Measurements from ENCODE around the gene ATF6B.

ATF6B gene
- 26.5 to 61.5 (median 37.6) reads per million in 17 experiments for total RNA-seq

DNA sequence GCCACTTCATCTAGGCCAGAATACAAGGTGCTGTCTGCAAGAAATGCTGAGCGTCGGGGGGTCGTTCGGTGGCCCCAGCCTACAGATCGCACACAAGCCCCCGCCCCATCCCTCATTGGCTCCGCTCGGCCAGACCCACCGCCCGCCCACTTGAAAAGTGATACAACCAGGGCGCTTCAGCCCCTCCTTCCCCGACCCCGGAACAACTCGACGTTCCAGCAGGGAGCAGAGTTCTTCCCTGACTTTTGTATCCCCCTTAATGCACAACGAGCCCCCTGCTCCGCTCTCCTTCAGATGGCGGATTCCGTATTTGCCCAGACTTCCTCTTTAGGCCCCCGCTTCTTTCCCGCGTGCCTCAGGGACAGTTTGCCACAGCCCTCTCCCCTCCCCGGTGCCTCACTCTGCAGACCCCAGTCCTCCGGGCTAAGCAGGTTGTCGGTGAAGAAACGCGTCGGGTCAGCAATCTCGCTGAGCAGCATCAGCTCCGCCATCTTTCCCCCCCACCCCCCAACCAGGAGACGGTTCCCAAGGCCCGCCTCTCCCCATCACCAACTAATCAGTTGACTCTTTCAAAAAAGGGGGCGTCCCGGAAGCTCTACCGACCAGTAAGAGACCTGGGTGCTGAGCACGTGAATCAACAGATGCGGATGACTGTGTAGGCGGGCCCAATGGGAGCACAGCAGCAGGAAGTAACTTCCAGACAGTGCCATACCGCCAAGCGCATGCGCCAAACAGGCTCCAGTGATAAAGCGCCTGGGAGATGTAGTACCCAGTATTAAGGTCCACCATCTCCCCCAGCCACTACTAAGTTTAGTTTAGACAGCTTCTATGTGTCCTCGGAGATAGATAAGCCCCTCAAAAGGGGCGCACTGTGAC, at the start of gene ATF6B:
Gene ATF6B (minus strand): TSS at position 530 of the 876 bp plus-strand sequence. CDS start 39 bp downstream, at position 491.
- peak; percentile 99 to 100 (median 100) for DNase-seq

GRCh38 chr6:32177183-32177787, 49.2 kb upstream of the ATF6B start:
- peak in 3 of 4 experiments; percentile 59 to 65 (median 60) for DNase-seq

DNA sequence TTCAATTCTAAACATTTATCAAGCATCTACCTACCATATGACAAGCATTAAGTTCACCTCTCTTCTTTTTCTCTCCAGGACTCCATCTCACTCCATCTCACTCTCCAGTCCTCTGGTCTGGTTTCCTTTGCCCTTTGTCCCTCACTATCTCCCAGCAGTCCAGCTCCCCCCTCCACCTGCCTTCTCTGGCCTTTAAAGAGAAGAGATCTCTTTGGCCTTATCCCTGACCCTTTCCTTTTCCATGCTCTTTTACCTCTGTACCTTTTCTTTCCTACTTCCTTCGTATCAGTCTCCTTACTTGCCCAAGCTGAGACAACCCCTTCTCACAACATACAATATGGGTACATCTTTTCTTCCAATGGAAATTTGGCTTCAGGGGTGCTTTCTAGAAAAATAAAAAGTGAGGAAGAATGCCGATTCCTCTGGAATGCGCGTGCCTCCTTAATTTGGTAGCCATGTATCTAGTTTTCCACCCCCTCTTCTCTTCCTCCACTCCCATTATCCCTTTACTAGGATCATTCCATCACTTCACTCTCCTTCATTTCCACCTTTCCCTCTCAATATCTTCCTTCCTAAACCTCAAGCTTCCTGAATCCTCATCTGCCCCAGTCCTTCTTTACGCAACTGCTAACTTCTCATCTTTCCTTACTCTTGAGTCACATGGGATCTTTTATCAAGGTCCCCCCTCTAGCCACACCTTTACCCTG, 48.6 kb upstream of the ATF6B start:
- peak in 1 of 4 experiments; percentile 33 for DNase-seq

- peak; percentile 95 to 98 (median 96) for DNase-seq
Observed at GRCh38 chr6:32175711-32176475, 47.8 kb upstream of the ATF6B start, which contains the start of gene AGPAT1. Gene AGPAT1 (minus strand): TSS chr6:32176084. CDS start chr6:32171496, 4,588 bp downstream.

- no peak for DNase-seq
Observed at GRCh38 chr6:32175322-32175710, 47.3 kb upstream of the ATF6B start.

DNA sequence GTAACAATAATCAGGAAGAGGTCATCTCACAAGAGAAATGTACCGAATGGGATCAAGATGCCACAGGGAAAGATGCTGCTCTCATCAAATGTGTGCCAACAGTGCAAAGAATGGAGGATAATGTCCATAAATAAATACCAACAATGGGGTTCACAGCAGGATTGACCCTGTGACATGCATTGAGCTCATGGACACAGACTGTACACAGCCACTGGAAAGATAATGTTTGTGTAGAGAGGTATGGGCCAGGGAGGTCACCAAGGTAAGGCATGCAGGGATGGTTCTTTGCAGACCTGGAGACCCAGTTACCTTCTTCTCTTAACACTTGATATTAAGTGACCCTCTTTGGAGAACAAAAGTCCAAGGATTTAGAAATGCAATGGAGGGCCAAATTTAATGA, 46.4 kb upstream of the ATF6B start:
- DNase-seq, result no peak

- peak in 2 of 4 experiments; percentile 20 to 31 for DNase-seq
Observed at GRCh38 chr6:32173051-32173727, 45.1 kb upstream of the ATF6B start.

- no peak for DNase-seq
Observed at GRCh38 chr6:32171234-32171633, 43.2 kb upstream of the ATF6B start.

GRCh38 chr6:32170294-32170693, 42.2 kb upstream of the ATF6B start:
- no peak for DNase-seq

DNA sequence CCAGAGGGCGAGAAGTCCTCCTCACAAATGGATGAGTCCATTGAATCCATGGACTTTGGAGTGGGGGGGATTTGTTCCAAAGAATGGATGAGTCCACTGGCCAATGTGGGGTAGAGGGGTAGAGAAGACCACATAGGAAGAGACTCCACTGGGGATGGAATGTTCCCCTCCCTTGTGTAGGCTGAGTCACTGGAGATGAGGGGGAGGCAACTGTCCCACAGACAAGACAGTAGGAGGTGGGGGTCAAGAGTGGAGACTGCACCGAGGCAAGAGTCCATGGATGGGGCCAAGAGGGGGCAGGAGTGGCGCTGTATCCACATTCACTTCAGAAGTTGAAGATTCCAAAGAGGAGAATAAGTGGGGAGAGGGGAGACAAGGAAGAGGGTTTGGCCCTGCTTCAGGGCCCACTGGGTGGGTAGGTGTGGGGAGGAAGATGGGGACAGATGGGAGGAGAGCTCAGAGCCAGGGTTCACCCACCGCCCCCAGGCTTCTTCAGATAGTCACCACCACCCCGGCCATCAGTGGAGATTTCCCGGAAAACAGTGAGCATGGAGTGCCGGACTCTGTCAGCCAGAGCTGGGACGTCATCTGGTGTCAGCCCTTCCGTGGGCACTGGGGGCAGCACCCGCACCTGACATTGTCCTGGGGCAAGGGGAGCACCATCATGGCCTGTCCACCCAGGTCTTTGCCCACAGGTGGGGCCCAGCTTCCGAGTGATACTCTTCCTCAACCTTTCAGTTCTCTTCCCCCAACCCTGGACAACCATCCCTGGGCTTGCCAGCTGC, 41.0 kb upstream of the ATF6B start:
- DNase-seq, result no peak

DNA sequence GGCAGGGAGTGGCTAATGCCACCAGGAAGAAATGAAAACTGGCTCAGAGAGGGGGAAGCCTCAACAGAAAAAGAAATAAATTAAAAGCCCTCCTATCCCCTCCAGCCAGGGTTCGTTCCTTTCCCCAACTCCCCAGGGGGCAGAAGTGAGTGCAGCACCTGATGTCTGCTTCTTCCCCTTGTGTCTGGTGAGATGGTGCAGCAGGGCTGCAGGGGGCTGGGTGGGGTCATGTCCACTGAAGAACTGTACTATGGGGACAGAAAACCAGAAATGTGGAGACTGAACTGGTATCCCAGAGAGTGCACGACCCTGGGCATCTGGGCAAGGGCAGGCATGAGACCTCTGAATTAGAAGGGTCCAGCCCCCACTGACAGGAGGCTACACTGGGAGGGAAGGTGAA, 40.3 kb upstream of the ATF6B start:
- no peak for DNase-seq

DNA sequence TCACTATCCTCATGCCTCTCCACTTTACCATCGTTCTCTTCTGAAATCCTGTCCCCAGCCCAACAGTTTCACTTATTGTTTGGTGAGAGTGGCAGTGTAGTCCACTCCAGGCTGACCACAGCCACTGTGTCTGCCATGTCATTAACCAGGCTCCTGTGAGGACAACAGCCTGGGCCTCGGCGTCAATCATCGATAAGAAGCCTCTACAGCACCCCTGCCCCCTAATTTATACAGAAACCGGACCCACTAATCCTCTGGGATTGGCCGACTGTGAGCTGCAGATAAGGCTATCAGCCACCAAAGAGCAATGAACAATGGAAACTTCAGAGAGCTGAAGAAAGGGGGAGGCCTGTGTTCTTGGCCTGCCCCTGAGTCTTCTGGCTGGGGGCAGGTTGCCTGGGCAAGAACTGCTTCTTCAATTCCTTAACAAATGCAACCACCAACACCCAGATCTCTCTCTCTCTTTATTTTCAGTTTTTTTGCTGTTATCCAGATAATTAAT, 39.8 kb upstream of the ATF6B start:
- no peak for DNase-seq

DNA sequence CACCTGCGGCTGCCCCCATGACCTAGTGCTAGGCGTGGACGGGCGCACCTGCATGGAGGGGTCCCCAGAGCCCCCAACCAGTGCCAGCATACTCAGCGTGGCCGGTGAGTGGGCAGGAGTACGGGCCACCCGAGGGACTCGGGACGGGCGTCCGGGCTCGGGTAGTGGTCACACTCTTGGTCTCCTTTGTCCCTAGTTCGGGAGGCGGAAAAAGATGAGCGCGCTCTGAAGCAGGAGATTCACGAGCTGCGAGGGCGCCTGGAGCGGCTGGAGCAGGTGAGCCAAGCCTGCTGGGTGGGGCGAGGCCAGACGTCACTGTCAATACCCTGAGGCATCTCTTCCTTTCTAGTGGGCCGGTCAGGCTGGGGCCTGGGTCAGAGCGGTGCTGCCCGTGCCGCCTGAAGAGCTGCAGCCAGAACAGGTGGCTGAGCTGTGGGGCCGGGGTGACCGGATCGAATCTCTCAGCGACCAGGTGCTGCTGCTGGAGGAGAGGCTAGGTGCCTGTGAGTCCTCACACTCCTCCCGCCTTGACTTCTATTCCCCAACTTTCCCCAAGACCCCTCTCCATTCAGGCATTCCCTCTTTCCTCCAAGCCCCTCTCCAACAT, 39.2 kb upstream of the ATF6B start:
- no peak for DNase-seq

DNA sequence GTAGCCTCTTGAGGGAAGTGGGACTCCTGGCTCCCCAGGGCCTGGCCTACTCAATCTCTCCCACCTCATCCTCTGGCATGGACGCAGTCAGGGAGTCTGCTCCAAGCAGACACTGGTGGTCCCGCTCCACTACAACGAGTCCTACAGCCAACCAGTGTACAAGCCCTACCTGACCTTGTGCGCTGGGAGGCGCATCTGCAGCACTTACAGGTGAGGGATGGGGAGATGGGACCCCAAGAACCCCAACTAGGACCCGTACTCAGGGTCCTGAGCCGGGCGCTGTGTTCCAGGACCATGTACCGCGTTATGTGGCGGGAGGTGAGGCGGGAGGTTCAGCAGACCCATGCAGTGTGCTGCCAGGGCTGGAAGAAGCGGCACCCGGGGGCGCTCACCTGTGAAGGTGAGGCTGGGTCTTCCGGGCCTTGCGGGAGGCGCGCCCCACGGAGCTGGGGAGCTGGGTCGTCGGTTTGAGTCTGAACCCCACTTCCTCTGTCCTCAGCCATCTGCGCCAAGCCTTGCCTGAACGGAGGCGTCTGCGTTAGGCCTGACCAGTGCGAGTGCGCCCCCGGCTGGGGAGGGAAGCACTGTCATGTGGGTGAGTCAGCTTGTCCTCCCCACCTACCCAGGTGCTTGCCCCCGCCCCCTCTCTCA, 38.5 kb upstream of the ATF6B start:
- no peak for DNase-seq

DNA sequence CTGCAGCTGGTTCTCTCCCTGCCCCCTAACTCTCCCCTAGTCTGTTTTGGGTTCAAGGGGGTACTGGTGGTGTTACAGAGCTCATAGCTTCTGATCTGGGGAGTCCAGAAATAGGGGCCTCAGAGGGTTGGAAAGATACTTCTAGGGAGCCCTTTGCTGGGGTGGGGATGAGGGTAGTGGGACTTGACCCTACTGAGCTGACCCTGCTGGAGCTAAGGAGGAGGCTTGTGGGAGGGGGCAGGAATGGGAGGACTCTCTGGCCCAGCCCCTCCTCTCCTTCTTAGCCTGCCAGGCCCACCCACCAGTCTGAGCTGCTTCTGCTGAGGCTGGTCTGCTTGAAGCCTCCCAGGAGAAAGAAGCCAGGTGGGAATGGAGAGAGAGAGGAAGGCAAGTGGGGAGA, 36.2 kb upstream of the ATF6B start, which contains the start of gene EGFL8:
Gene EGFL8 (plus strand): TSS at position 301 of the 400 bp plus-strand sequence. CDS start 1,571 bp downstream, outside the sequence.
- DNase-seq, result no peak

DNA sequence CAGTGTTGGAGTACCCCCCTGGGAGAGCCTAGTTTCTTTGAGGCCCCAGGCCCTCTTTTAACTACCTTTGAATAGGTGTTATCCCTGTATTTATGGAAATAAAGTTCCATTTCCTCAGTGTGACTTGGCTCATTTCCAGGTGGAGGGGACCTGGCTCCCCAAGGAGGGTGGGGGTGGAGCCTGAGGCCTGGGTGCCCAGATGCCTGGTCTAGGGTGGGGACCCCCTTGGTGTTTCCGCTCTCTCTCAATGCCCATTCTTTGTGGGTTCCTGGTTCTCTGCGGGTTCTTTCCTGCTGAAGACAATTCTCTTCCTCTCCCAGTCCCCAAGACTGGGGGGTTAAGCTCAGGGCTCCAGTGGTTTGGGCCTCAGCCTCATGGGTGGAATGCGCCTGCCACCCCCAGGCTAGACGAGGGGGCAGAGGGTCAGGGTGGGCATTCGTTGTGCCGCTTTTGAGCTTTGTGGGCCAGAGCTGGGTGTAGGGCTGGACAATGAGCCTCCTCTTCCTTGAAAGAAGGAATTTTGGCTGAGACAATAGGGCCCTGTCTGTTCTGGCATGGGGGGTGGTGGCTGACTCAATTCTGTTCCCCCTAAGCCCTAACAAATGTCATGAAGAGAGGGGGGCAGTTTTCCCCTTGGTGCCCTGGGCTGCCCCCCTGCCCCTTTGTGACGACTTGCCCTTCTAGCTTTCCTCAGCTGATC, 35.7 kb upstream of the ATF6B start:
- no peak for DNase-seq

GRCh38 chr6:32158052-32158451, 30.0 kb upstream of the ATF6B start:
- DNase-seq, result no peak

DNA sequence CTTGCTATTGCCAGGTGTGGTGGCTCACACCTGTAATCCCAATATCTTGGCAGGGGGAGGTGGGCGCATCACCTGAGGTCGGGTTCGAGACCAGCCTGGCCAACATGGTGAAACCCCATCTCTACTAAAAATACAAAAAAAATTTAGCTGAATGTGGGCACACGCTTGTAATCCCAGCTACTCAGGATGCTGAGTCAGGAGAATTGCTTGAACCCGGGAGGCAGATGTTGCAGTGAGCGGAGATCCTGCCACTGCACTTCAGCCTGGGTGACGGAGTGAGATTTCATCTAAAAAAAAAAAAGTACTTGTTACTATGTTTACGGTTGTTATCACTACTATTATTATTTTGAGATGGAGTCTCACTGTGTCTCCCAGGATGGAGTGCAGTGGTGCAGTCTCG, 28.8 kb upstream of the ATF6B start:
- DNase-seq, result no peak
